ENCODE data around the gene HCN1.
"Not testable (repeated sequence)": the region's sequence is repeated elsewhere in the genome, so short reads cannot be mapped to it uniquely, and the experiment has no call there.

The HCN1 gene

DNA sequence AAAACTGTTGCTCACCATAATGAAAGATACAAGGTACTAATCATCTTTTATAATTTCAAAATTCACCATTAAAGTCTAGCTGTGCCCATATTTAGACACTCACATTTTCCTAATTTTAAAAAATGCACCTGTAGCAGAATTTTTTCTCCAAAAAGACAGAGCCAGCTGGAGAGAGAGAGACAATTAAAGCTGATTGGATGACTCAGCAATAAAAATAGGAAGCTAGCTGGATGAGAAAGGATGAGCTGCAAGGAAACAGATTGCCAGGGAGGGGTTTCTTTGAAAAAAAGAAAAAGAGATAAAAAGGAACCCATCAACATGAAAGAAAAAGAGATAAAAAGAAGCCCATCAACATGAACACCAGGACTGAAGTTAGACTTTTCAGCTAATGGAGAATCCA, 73.8 kb downstream of the HCN1 start:
- DNase-seq (ENCODE audit: low read depth in 1 of 2, low spot score in 1 of 2), result no peak

DNA sequence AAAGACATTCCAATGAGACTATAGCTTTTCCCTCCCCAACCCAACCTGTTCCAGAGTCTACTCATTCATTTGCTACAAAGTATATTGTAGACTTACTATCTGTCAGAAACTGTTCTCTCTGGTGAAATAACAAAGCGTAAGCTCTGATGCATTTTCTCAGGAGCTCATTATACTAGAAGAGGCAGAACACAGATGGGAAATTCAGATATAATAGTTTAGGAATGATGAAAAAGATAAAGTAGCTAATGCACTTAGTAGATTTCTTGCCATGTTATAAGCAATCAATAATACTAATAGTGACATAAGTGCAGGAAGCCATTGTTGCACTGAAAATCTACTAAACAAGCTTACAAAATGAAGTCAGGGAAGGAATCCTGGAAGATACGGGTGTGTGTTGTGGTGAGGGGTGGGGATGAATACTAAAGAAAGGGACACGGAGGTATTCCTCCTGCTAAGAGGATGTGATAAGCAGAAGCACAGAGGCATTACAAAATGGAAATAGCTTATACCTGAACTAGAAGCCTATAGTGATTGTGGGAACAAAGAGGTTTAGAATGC, 78.2 kb downstream of the HCN1 start:
- no peak for DNase-seq (ENCODE audit: low read depth in 1 of 2, low spot score in 1 of 2)

DNA sequence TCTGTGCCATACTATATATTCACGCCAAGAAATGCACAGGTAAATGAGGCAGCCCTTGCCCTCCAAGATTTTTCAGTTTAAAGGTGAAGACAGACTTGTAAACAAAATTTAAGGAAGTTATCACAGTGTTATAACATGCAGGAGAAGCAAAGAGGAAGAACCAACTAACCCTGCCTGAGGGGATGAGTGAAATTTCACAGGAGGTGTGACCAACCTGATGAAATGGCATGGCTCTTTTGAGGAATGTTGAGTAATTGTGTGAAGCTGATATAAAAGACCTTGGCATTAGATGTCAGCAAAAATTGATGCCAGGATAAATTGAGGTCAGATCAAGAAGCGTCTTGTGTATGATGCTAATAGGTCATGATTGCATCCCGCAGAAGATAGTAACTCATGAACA, 86.5 kb downstream of the HCN1 start:
- DNase-seq (ENCODE audit: low read depth in 1 of 2, low spot score in 1 of 2), result no peak

DNA sequence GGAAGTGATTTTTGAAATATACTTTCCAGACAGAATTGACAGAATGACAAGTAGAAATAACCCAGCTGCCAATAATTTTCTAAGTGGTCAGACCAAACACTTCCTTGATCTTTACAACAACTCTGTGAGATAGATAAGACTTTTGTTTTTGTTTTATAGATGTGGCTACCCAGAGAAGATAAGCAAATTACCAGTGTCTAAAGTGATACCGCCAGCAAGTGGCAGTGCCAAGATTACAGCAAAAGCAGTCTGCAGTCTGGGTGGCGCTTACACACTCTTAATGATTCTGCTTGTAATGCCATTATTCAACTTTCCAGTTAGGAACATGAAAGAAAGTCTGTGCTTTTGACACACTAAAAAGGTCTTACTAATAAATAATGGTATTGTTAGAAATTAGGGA, 92.1 kb downstream of the HCN1 start:
- no peak for DNase-seq (ENCODE audit: low read depth in 1 of 2, low spot score in 1 of 2)

DNA sequence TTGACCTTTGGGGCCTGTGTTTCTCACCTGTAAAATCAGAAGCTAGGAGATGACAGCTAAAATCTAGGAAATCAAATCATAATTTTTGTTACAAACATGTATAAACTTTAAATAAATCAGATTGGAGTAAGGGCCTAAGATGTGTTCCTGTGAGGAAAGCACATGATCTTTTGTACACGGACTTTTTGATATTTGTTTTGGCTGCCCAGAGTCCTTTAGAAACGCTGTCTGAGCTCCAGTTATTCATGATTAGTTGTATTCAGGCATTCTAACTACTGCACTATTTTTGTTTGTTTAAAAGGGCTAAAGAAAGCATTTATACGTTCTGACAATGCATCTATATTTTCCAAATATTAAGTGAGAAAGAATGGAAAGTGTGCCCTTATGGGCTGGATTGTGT, 94.8 kb downstream of the HCN1 start:
- DNase-seq (ENCODE audit: low read depth in 1 of 2, low spot score in 1 of 2), result no peak

DNA sequence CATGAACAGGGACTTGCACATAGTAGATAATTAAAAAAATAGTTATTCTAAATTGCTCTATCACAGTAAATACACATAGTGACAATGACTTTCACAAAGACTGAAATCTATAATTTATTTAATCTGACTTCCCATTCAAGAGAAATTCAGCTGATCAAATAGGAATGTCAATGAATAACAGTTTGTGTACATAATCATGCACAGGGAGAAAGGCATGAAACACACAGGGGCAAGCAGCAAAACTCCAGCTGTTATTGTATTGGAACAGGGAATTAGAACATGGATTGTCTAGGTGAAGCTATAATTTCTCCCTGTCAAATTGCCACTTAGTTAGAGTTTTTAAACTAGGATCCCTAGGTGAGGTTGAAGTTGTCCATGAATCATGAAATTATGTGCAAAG, 99.9 kb downstream of the HCN1 start:
- DNase-seq (ENCODE audit: low read depth in 1 of 2, low spot score in 1 of 2), result no peak

DNA sequence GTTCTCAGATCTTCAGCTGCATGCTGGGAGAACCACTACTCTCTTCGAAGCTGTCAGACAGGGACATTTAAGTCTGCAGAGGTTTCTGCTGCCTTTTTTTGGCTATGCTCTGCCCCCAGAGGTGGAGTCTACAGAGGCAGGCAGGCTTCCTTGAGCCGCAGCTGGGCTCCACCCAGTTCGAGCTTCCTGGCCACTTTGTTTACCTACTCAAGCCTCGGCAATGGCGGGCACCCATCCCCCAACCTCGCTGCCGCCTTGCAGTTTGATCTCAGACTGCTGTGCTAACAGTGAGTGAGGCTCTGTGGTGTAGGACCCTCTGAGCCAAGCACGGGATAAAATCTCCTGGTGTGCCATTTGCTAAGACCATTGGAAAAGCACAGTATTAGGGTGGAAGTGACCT, 110.2 kb downstream of the HCN1 start:
- not testable (repeated sequence) for DNase-seq (ENCODE audit: low read depth in 1 of 2, low spot score in 1 of 2)

DNA sequence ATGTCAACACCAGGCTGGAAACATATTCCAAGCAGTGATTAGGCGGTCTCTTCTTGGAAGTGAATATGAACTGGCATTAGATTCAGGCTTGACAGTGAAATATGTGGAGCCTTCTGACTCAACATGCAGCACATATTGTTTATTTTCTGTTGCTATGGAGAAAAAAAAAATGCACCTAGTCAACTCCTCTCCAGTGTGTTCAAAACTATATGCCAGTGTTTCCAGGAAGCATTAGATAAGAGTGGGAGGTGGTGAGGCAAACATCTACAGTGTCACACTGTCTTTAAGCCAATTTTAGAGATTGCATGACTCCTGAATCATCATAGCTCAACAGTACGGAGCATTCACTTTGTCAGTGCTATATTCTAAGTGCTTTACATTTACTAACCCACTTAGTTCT, 117.9 kb downstream of the HCN1 start:
- no peak for DNase-seq (ENCODE audit: low read depth in 1 of 2, low spot score in 1 of 2)

DNA sequence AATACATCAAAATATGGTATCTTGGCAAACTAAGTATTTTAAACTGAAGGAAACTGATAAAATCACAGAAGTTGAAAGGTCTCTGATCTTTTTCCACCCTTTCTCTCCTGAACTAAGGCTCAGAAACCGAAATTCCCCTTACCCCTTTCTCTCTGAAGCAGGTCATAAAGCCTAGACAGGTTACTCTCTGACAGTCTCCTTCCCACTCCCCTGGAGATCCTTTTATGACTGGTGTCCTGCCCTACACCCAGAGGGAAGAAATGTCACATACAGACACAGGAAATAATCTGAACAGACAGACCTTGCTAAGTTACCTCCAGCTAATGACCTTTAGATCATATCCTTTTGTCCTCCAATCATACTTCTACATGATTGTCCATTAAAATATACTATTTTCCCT, 127.4 kb downstream of the HCN1 start:
- DNase-seq (ENCODE audit: low read depth in 1 of 2, low spot score in 1 of 2), result no peak

DNA sequence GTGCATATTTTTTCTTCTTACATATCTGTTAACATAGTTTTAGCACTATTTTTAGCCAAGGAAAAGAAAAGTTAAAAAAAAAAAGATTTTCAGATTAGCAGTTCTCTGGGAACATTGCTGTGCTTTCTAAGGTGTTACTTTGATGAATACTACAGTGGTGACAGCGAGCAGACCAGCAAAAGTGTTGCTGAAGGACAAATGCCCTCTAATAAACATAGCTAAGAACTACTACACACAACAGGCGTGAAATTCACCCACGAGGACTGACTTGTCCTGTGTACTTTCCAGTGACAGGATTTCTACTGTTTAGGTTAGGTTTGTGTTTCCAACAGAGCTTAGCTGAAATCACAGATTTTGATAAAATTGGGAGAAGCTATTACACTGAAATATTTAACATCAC, 153.8 kb downstream of the HCN1 start:
- no peak for DNase-seq (ENCODE audit: low read depth in 1 of 2, low spot score in 1 of 2)

DNA sequence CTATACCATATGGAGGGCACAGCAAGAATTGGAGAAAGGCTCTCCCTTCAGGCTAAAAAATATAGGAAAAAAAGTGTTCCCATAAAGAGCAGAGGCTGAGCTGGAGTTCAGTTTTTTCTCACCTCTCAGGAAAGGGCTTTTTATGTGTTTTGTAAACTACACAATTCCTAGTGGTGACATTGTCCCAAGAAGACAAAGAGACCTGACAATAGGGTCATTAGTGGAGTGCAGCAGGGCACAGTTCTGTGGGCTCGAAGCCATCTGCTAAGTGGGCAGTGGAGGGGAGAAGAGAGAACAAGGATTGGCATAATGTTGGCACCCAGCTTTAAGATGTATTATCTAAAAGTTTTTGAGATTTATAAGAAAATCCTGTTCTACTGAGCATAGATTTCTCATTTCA, 162.5 kb downstream of the HCN1 start:
- no peak for DNase-seq (ENCODE audit: low read depth in 1 of 2, low spot score in 1 of 2)

DNA sequence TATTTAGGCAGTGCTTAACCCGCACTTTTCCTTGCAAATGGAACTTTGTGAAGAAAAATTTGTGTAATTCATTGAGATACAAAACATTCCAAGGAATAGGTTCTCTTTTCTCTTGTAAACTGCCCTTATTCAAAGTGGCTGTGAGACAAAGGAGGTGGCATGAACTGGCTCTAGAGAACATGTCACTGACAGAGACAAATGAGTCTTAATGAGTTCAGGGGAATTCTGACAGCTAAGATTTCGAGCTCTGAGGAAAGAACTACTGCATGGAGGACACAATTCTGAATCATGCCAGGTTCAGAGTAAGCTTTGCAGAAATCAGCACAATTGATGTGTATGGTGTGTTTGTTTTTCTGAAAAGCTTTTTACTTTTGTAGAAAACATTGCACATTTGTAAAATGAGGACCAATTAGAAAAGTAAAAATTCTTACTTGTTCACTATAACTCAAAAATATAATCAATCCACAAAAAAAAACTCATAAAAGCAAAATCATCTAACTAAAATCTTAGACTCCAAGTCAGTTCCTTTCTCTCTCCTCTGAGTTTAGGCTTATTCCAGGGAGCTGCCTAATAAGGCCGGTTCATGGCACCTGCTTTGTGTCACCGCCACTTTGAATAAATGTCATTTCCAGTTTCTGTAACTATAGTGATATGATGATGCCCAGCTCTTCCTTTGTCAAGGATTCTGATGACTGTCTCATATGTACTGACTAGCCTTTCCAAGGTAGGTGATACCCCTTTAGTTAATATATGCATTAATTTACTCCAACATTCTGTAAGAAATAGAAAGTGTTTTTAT, 163.2 kb downstream of the HCN1 start:
- DNase-seq (ENCODE audit: low read depth in 1 of 2, low spot score in 1 of 2), result no peak

DNA sequence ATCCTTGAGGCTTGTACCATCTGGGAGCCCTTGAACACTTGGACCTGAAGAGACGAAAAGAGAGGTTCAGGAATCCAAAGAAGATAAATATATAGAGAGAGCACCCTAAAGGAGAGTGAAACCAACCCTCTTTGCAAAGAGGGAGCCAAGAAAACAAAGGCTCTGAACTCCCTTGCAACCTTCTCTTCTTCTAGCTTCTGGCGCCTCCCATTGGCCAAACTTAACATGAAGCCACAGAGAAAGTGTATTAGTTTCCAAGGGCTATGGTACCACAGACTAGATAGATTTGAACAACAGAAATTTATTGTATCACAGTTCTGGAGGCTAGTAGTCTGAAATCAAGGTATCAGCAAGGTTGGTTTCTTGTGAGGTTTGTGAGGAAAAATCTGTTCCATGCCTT, 175.1 kb downstream of the HCN1 start:
- DNase-seq (ENCODE audit: low read depth in 1 of 2, low spot score in 1 of 2), result no peak

DNA sequence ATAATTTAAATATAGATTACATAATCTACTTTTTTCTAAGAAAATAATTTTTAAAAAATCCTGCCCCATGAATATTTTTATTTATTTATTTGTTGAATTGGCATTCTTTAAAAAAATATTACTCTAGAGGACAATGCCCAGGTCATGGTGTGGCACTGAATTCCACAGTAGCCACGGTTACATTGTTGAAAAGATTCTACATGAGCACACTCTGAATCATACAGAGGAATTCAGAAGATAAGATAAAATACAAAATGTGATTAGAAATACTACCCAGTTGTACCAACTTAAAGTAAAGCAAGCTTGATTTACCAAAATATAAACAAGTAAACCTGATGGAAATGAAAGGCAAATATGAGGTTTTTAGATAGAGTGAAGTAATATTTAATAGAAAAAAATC, 183.7 kb downstream of the HCN1 start:
- no peak for DNase-seq (ENCODE audit: low read depth in 1 of 2, low spot score in 1 of 2)

DNA sequence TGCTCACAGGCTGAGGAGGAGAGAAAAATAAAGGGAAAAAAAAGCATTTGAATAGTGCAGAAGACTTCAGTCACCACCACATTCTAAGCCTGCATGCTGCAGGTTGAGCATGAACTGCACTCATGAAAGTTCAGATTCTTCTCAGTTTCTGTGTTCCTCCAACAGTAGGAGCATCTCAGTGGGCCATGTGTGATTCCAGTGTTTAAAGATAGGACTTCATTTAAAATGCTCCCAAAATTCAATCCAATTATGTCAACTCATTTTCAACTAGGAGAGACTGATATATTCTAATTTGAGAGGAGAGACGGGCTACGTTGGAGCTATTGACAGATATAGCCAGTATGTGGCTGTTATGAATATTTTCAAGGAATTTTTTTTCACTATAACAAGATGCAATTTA, 186.8 kb downstream of the HCN1 start:
- DNase-seq (ENCODE audit: low read depth in 1 of 2, low spot score in 1 of 2), result no peak

DNA sequence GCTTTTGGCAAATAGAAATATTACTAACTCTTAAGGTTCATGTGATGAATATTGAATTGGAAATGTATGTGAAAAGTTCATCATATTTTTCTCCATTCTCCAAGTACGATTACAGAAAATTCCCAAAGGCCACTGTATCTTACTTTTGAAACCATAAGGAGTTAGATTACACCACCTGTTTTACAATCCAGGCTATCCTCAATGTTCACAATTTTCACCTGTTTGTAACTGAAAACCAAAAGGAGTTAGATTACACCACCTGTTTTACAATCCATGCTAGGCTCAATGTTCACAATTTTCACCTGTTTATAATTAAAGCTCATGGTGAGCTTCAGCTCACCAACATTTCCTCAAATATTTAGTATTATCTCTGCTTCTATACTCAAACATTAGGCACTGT, 188.0 kb downstream of the HCN1 start:
- no peak for DNase-seq (ENCODE audit: low read depth in 1 of 2, low spot score in 1 of 2)

DNA sequence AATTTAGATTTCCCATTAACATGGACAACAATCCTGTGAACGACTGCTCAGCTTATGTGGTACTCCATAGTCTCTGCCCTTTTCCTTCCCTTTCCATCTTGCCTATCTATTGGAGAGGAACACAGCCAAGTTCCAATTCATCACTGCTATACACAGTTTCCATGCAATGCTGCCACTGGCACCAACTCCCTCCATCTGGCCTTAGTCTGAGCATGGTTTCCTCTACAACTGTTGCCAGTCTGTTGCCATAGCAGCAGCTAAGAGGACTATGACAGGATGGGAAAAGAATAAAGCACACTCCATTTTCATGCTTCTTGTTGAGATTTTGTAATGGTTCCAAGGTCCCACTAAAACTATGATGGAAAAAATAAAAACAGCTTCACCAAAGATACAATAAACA, 189.0 kb downstream of the HCN1 start:
- no peak for DNase-seq (ENCODE audit: low read depth in 1 of 2, low spot score in 1 of 2)

DNA sequence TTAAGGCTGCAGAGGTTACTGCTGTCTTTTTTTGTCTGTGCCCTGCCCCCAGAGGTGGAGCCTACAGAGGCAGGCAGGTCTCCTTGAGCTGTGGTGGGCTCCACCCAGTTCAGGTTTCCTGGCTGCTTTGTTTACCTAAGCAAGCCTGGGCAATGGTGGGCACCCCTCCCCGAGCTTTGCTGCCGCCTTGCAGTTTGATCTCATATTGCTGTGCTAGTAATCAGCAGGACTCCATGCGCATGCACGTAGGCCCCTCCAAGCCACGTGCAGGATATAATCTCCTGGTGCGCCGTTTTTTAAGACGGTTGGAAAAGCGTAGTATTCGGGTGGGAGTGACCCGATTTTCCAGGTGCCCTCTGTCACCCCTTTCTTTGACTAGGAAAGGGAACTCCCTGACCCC, 197.2 kb downstream of the HCN1 start:
- not testable (repeated sequence) for DNase-seq (ENCODE audit: low read depth in 1 of 2, low spot score in 1 of 2)

DNA sequence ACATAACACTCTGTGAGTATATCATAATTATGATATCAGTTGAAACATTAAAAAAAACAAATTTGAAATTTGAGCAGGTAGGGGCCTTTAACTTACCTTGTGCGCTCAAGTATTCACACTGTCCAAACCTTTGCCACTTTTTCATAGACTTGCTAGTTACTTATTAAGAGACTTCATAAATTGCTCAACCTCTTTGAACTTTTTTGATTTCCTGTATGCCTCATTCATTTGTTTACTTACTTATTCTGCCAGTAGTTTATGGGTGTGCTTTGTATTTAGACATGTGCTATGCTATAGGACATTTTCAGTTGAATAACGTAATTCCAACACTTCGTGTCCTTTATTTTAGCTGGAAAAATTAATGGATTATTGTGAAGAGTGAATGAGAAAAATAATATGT, 204.8 kb downstream of the HCN1 start:
- no peak for DNase-seq (ENCODE audit: low read depth in 1 of 2, low spot score in 1 of 2)

DNA sequence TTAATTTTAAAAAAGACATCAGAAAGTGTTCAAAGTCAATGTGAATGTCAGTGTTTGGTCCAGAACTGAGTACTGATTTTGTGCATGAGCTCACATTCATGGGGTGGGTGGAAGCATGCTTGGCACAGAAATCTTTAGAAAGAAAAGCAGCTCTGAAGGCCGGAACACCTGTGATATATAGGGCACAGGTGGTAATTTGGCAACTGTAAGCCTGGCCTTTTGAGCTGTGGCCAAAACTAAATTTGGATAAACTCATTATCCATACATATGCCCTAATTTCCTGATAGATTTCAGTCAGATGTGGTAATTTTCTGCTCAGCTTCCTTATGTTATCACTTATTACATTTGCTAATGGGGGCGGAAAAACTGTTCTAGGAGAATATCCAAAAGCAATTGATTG, 211.4 kb downstream of the HCN1 start:
- DNase-seq (ENCODE audit: low read depth in 1 of 2, low spot score in 1 of 2), result no peak

DNA sequence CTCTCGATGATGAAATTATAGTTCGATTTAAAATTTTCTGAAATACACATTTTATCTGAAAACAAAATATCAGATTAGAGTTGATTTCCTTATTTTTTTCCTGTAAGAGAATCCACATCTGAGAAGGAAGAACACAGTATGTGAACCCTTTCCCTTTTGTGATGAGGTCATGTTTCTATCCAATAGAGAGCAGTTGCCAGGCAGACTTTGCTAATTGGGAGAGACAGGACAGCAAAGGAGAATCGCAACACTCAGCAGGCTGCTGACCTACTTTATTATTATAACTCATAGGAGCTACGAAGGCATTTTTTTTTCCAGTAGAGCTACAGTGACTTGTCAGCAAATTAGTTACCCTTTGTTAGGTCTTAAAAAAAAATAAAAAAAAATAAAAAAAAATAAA, 242.1 kb downstream of the HCN1 start:
- no peak for DNase-seq (ENCODE audit: low read depth in 1 of 2, low spot score in 1 of 2)

DNA sequence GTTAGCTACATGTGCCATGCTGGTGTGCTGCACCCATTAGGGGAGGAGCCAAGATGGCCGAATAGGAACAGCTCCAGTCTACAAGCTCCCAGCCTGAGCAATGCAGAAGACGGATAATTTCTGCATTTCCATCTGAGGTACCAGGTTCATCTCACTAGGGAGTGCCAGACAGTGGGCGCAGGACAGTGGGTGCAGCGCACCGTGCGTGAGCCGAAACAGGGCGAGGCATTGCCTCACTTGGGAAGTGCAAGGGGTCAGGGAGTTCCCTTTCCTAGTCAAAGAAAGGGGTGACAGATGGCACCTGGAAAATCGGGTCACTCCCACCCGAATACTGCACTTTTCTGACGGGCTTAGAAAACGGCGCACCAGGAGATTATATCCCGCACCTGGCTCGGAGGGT, 251.3 kb downstream of the HCN1 start:
- not testable (repeated sequence) for DNase-seq (ENCODE audit: low read depth in 1 of 2, low spot score in 1 of 2)

DNA sequence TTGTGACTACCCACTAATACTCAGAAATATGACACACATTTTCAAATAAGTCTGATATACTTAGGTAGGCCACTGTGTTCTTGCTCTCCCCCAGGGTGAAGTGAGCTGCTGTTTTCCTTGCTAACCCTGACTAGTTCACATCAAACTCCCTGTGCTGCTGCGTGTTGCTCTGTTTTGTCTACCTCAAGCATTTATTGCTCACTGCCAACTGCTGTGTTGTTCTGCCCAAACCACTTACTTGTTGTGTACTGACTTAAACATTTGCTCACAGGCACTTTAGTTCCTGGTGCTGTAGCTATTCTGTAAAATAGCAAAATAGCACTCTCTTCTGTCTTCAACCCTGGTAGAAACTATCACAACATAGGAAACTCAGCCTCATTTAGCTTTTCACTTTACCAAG, 255.7 kb downstream of the HCN1 start:
- no peak for DNase-seq (ENCODE audit: low read depth in 1 of 2, low spot score in 1 of 2)

All from activated CD4-positive, alpha-beta T cell treated with anti-CD3 and anti-CD28 coated beads, Interleukin-2, amount 50 U/mL, for 24 hours (primary cell).